Lower leg skin (tissue), 4 donors: Measurements from ENCODE around the gene ARHGAP15. TPM values are rescaled to one million over a fixed set of nuclear protein-coding genes. Genes with fewer than 3 reads are reported as not detected.

Experiments
- DNase-seq, 2 donors: peaks; one replicate each; pipeline ENCODE4 v3.0.0-alpha.2; 2019; ENCODE audit warnings: low spot score in 2 of 2
- H3K4me3 ChIP-seq: fragments of 200-600 bp; sonication (generic); 2 replicates; pipeline ENCODE4 v1.5.1; 2017; ENCODE audit warnings: mild to moderate bottlenecking, low read depth; ENCODE audit not compliant: poor library complexity, severe bottlenecking
- POLR2A ChIP-seq, 2 donors: fragments of 450-650 bp; IDR thresholded peaks; one replicate each; pipeline ENCODE4 v1.6.1; 2016 to 2017; ENCODE audit warnings: antibody characterized with exemption in 2 of 2, mild to moderate bottlenecking in 1 of 2, moderate library complexity in 1 of 2
- WGBS, 2 donors: methylation state at CpG; one replicate each; pipeline ENCODE4 v1.1.5; 2018; 5-methylcytosine and 5-hydroxymethylcytosine counted together
- intact Hi-C: fragments of 100-400 bp; cut with DNase I; formaldehyde crosslinking; loops from one replicate; pipeline ENCODE4 v1.15.0; 2023; ENCODE audit warnings: low total_unique reads
- total RNA-seq, 4 donors: library from RNA; depleted of rRNA; stranded (reverse); fragments of >200 nt; gene quantifications; one replicate each; pipeline ENCODE4 v1.1.0, GENCODE V29; 2016
- TF ChIP-seq, protein P1 (sequence below), 3 donors: fragments of 450-650 bp; IDR thresholded peaks; one replicate each; pipeline ENCODE4 v1.5.1; 2016; ENCODE audit warnings: antibody characterized with exemption in 3 of 3, mild to moderate bottlenecking in 3 of 3, moderate library complexity in 2 of 3

The ARHGAP15 gene
- total RNA-seq, 4 donors from 2014 or later: 1.1 to 4.6 (median 2.4) TPM

DNA sequence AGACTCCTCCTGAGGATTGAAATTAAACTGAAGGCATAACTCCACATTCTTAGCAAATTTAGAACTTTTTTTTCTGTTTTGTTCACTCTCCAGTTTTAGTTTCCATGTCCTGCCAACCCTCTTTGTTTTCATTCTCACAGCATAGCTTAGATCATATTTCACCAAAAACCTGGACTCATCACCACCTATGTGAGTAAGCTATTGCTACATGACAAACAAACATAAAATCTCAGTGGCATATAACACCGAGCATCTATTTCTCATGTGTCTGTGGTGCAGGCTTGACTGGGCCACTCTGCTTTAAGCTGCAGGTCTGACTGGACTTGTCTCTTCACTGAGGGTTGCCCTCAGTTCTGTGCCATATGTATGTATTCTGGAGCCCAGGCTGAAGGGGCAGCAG is 385.2 kb downstream of the ARHGAP15 start:
- no peak for DNase-seq
- TF ChIP-seq, protein P1, sequence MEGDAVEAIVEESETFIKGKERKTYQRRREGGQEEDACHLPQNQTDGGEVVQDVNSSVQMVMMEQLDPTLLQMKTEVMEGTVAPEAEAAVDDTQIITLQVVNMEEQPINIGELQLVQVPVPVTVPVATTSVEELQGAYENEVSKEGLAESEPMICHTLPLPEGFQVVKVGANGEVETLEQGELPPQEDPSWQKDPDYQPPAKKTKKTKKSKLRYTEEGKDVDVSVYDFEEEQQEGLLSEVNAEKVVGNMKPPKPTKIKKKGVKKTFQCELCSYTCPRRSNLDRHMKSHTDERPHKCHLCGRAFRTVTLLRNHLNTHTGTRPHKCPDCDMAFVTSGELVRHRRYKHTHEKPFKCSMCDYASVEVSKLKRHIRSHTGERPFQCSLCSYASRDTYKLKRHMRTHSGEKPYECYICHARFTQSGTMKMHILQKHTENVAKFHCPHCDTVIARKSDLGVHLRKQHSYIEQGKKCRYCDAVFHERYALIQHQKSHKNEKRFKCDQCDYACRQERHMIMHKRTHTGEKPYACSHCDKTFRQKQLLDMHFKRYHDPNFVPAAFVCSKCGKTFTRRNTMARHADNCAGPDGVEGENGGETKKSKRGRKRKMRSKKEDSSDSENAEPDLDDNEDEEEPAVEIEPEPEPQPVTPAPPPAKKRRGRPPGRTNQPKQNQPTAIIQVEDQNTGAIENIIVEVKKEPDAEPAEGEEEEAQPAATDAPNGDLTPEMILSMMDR (IDR thresholded peaks at IDR 0.05): no peak
- no peak for TF ChIP-seq POLR2A (IDR thresholded peaks at IDR 0.05)
- H3K4me3 ChIP-seq: no peak overlapping the region
- WGBS, 2 donors: 32 to 42% methylated on average over 1 of the region's 1 CpG
- intact Hi-C loops: no loop called here

DNA sequence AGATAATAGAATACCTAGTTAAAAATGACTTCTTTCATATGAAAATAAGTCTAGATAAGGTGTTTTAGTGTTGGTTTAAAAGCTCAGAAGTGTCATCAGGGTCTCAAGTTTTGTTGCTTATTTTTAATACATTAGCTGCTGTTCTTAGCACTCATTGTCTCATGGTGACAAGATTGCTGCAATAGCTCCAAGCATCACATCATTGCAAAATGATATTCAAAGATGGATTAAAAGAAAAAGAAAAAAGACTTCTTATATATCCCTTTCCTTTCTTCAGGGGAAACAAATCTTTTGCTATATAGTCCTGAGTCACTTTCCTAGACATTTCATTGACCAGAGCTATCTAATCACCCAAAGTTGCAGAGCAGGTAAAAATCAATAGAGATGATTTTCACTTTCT is 386.1 kb downstream of the ARHGAP15 start:
- DNase-seq: no peak
- no peak for TF ChIP-seq POLR2A (IDR thresholded peaks at IDR 0.05)
- TF ChIP-seq, protein P1 (IDR thresholded peaks at IDR 0.05): no peak
- intact Hi-C loops: no loop called here
- no peak overlapping the region for H3K4me3 ChIP-seq

DNA sequence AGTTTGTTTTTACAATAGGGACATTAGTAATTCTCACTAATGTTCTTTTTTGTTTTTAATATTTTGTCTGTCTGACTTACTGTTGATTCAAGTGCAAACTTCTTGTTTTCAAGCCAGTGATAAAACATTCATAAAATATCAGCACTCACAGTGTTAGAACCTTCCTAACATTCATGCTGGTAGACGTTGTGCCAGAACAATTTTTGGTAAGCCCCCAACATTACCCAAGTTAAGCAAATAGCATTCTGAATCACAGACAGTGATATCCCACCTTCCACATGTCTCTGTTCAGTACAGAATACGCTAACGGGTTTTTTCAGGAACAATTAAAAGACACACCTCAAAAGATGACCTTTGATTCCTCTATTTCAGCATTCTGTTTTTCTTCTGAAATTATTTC is 390.3 kb downstream of the ARHGAP15 start:
- no peak for TF ChIP-seq POLR2A (IDR thresholded peaks at IDR 0.05)
- TF ChIP-seq, protein P1 (IDR thresholded peaks at IDR 0.05): no peak
- no peak for DNase-seq
- H3K4me3 ChIP-seq: no peak overlapping the region
- intact Hi-C loops: no loop called here
- 80 to 81% methylated on average over 3 of the region's 3 CpGs for WGBS, 2 donors

DNA sequence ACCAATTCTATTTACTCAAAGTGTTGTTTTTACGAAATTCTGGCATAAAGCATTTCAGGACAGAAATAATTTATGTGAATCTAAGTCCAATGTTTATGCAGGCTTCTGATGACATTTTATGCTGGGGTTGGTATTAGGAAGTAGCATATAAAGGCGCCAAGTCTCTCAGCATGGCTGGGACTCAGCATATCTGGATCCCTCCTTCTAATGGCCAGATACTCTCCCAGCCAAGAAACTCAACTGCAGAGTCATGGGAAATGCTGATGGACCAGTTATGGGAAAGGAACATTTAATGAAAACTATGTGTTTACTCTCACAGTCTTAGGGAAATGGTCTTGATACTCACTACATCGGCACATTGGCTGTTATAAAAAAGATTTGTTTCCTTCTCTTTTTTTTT is 392.2 kb downstream of the ARHGAP15 start:
- intact Hi-C loops: no loop called here
- no peak overlapping the region for H3K4me3 ChIP-seq
- no peak for DNase-seq
- TF ChIP-seq, protein P1 (IDR thresholded peaks at IDR 0.05): no peak
- TF ChIP-seq POLR2A (IDR thresholded peaks at IDR 0.05): no peak
- 54 to 62% methylated on average over 3 of the region's 3 CpGs for WGBS, 2 donors

DNA sequence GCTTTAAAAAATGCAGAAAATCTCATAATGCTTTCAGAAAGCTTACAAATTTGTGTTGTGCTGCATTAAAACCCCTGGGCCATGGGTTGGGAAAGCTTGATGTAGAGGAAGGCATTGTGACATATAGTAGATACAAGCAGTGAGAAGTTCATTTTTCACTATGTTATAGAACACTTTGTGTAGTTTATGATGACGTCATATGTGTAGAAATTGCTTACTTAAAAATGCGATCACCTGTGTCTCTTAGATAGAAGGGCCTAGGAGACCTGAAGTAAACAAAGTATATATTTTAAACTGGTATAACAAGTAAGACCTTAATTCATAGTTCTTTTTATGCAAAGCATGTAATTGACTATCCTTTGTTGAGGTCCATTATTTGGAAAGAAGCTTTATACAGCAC is 393.5 kb downstream of the ARHGAP15 start:
- WGBS, 2 donors: 92 to 93% methylated on average over 2 of the region's 2 CpGs
- intact Hi-C loops: no loop called here
- TF ChIP-seq, protein P1 (IDR thresholded peaks at IDR 0.05): no peak
- TF ChIP-seq POLR2A (IDR thresholded peaks at IDR 0.05): no peak
- H3K4me3 ChIP-seq: no peak overlapping the region
- no peak for DNase-seq

DNA sequence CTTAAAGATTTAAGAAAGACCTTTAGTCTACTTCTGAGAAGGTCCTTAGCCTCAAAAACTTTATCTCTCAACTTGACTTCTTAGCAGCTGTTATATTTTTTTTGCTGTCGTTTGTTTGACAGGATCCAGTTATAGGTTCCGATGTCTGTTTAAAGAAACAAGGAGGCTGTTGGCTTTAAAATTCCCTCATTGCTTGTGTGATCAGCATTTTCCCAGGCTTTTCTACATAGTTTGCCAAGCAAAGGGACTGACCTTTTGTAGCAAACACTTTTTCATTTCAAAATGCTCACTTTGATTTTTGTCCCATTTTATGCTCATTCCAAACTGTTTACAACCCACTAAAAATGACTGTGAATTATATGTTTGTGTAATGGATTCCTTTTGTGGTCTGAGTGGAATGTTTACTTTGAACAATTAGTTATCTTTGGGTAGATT is 394.9 kb downstream of the ARHGAP15 start:
- intact Hi-C loops: no loop called here
- H3K4me3 ChIP-seq: no peak overlapping the region
- no peak for TF ChIP-seq POLR2A (IDR thresholded peaks at IDR 0.05)
- 37 to 43% methylated on average over 2 of the region's 2 CpGs for WGBS, 2 donors
- DNase-seq: no peak
